ENCODE results near the gene POU2F3.

POU2F3 gene

GRCh38 chr11:120221115-120221752 lies 18.7 kb upstream of the POU2F3 start:
- Histone ChIP-seq H3K4me3 (ENCODE audit: low read depth, low read length) (no peak overlapping the region), H3K9me3 (ENCODE audit: control insufficient read depth, insufficient read depth, low read length) (no peaks in the 10 kb centered on the region), H3K27me3 (ENCODE audit: control insufficient read depth, insufficient read depth, low read length) (peaks cover 67% of the 10 kb centered on the region), H3K36me3 (ENCODE audit: control insufficient read depth, insufficient read depth, low read length) (no peaks in the 10 kb centered on the region), H3K4me1 (ENCODE audit: control insufficient read depth, insufficient read depth, low read length) (no peaks in the 10 kb centered on the region), H3K9ac (ENCODE audit: low read depth, low read length) (no peak overlapping the region)

- Histone ChIP-seq H3K9me3 (ENCODE audit: control insufficient read depth, insufficient read depth, low read length) (no peaks in the 10 kb centered on the region), H3K36me3 (ENCODE audit: control insufficient read depth, insufficient read depth, low read length) (no peaks in the 10 kb centered on the region), H3K27me3 (ENCODE audit: control insufficient read depth, insufficient read depth, low read length) (peaks cover 52% of the 10 kb centered on the region)
These were observed 17.0 kb upstream of the POU2F3 start for GRCh38 chr11:120222916-120223315.

GRCh38 chr11:120223793-120224192 lies 16.1 kb upstream of the POU2F3 start:
- Histone ChIP-seq H3K4me3 (ENCODE audit: low read depth, low read length) (no peak overlapping the region), H3K36me3 (ENCODE audit: control insufficient read depth, insufficient read depth, low read length) (no peaks in the 10 kb centered on the region), H3K4me1 (ENCODE audit: control insufficient read depth, insufficient read depth, low read length) (no peaks in the 10 kb centered on the region), H3K9me3 (ENCODE audit: control insufficient read depth, insufficient read depth, low read length) (no peaks in the 10 kb centered on the region), H3K27me3 (ENCODE audit: control insufficient read depth, insufficient read depth, low read length) (peaks cover 45% of the 10 kb centered on the region), H3K9ac (ENCODE audit: low read depth, low read length) (no peak overlapping the region)

More at GRCh38 chr11:120222916-120223315, 17.0 kb upstream of the POU2F3 start:
- H3K4me1 ChIP-seq (ENCODE audit: control insufficient read depth, insufficient read depth, low read length) = no peaks in the 10 kb centered on the region
- H3K4me3 ChIP-seq (ENCODE audit: low read depth, low read length) = no peak overlapping the region
- H3K9ac ChIP-seq (ENCODE audit: low read depth, low read length) = no peak overlapping the region

GRCh38 chr11:120224361-120224760 lies 15.6 kb upstream of the POU2F3 start:
- no peaks in the 10 kb centered on the region for H3K36me3 ChIP-seq (ENCODE audit: control insufficient read depth, insufficient read depth, low read length)
- H3K4me1 ChIP-seq (ENCODE audit: control insufficient read depth, insufficient read depth, low read length) = no peaks in the 10 kb centered on the region
- H3K9ac ChIP-seq (ENCODE audit: low read depth, low read length) = no peak overlapping the region
- H3K27me3 ChIP-seq (ENCODE audit: control insufficient read depth, insufficient read depth, low read length) = peaks cover 41% of the 10 kb centered on the region
- no peak overlapping the region for H3K4me3 ChIP-seq (ENCODE audit: low read depth, low read length)
- no peaks in the 10 kb centered on the region for H3K9me3 ChIP-seq (ENCODE audit: control insufficient read depth, insufficient read depth, low read length)

GRCh38 chr11:120224972-120225909 lies 14.7 kb upstream of the POU2F3 start:
- Histone ChIP-seq H3K4me1 (ENCODE audit: control insufficient read depth, insufficient read depth, low read length) (no peaks in the 10 kb centered on the region), H3K9me3 (ENCODE audit: control insufficient read depth, insufficient read depth, low read length) (no peaks in the 10 kb centered on the region), H3K27me3 (ENCODE audit: control insufficient read depth, insufficient read depth, low read length) (peaks cover 32% of the 10 kb centered on the region), H3K9ac (ENCODE audit: low read depth, low read length) (no peak overlapping the region), H3K36me3 (ENCODE audit: control insufficient read depth, insufficient read depth, low read length) (no peaks in the 10 kb centered on the region), H3K4me3 (ENCODE audit: low read depth, low read length) (no peak overlapping the region)

GRCh38 chr11:120226242-120226641 lies 13.7 kb upstream of the POU2F3 start:
- H3K36me3 ChIP-seq (ENCODE audit: control insufficient read depth, insufficient read depth, low read length) = no peaks in the 10 kb centered on the region
- H3K27me3 ChIP-seq (ENCODE audit: control insufficient read depth, insufficient read depth, low read length) = peaks cover 23% of the 10 kb centered on the region
- H3K4me3 ChIP-seq (ENCODE audit: low read depth, low read length) = no peak overlapping the region
- no peaks in the 10 kb centered on the region for H3K9me3 ChIP-seq (ENCODE audit: control insufficient read depth, insufficient read depth, low read length)
- H3K4me1 ChIP-seq (ENCODE audit: control insufficient read depth, insufficient read depth, low read length) = no peaks in the 10 kb centered on the region
- H3K9ac ChIP-seq (ENCODE audit: low read depth, low read length) = no peak overlapping the region

GRCh38 chr11:120226714-120227113 lies 13.2 kb upstream of the POU2F3 start:
- peaks cover 19% of the 10 kb centered on the region for H3K27me3 ChIP-seq (ENCODE audit: control insufficient read depth, insufficient read depth, low read length)
- H3K4me1 ChIP-seq (ENCODE audit: control insufficient read depth, insufficient read depth, low read length) = no peaks in the 10 kb centered on the region
- no peak overlapping the region for H3K9ac ChIP-seq (ENCODE audit: low read depth, low read length)
- H3K9me3 ChIP-seq (ENCODE audit: control insufficient read depth, insufficient read depth, low read length) = no peaks in the 10 kb centered on the region
- H3K36me3 ChIP-seq (ENCODE audit: control insufficient read depth, insufficient read depth, low read length) = no peaks in the 10 kb centered on the region
- no peak overlapping the region for H3K4me3 ChIP-seq (ENCODE audit: low read depth, low read length)

- no peaks in the 10 kb centered on the region for H3K9me3 ChIP-seq (ENCODE audit: control insufficient read depth, insufficient read depth, low read length)
- H3K9ac ChIP-seq (ENCODE audit: low read depth, low read length) = no peak overlapping the region
- H3K27me3 ChIP-seq (ENCODE audit: control insufficient read depth, insufficient read depth, low read length) = peaks cover 17% of the 10 kb centered on the region
- H3K4me1 ChIP-seq (ENCODE audit: control insufficient read depth, insufficient read depth, low read length) = no peaks in the 10 kb centered on the region
- no peaks in the 10 kb centered on the region for H3K36me3 ChIP-seq (ENCODE audit: control insufficient read depth, insufficient read depth, low read length)
- H3K4me3 ChIP-seq (ENCODE audit: low read depth, low read length) = no peak overlapping the region
These were observed 12.6 kb upstream of the POU2F3 start for GRCh38 chr11:120227228-120227852.

- Histone ChIP-seq H3K9me3 (ENCODE audit: control insufficient read depth, insufficient read depth, low read length) (no peaks in the 10 kb centered on the region), H3K4me3 (ENCODE audit: low read depth, low read length) (no peak overlapping the region), H3K27me3 (ENCODE audit: control insufficient read depth, insufficient read depth, low read length) (peaks cover 13% of the 10 kb centered on the region), H3K36me3 (ENCODE audit: control insufficient read depth, insufficient read depth, low read length) (no peaks in the 10 kb centered on the region), H3K4me1 (ENCODE audit: control insufficient read depth, insufficient read depth, low read length) (no peaks in the 10 kb centered on the region), H3K9ac (ENCODE audit: low read depth, low read length) (no peak overlapping the region)
These were observed 11.1 kb upstream of the POU2F3 start for GRCh38 chr11:120228794-120229384.

GRCh38 chr11:120229451-120230424 lies 10.2 kb upstream of the POU2F3 start:
- no peak overlapping the region for H3K4me3 ChIP-seq (ENCODE audit: low read depth, low read length)
- no peaks in the 10 kb centered on the region for H3K4me1 ChIP-seq (ENCODE audit: control insufficient read depth, insufficient read depth, low read length)
- H3K9me3 ChIP-seq (ENCODE audit: control insufficient read depth, insufficient read depth, low read length) = no peaks in the 10 kb centered on the region
- peaks cover 9% of the 10 kb centered on the region for H3K27me3 ChIP-seq (ENCODE audit: control insufficient read depth, insufficient read depth, low read length)
- no peak overlapping the region for H3K9ac ChIP-seq (ENCODE audit: low read depth, low read length)
- no peaks in the 10 kb centered on the region for H3K36me3 ChIP-seq (ENCODE audit: control insufficient read depth, insufficient read depth, low read length)
